T-helper 2 cell treated with Interferon-gamma antibody and Interleukin-4, amounts not matched to agents 100 ng/mL and 5 ng/mL, for 36 hours (primary cell): ENCODE data around the gene VSIG10L2. TPM values are rescaled to one million over a fixed set of nuclear protein-coding genes. Genes with fewer than 3 reads are reported as not detected.
"Not testable (repeated sequence)": the region's sequence is repeated elsewhere in the genome, so short reads cannot be mapped to it uniquely, and the experiment has no call there.

Source experiments
- intact Hi-C: fragments of 100-400 bp; cut with micrococcal nuclease; formaldehyde crosslinking; loops from one replicate; pipeline ENCODE4 v1.15.1; 2023
- total RNA-seq: library from RNA; stranded (reverse); gene quantifications from 2 replicates; pipeline ENCODE4 v1.2.3, GENCODE V29; 2022

Gene VSIG10L2
- total RNA-seq, 1 donor from 2014 or later, result not detected

GRCh38 chr11:125959511-125959910, 13.7 kb downstream of the VSIG10L2 start:
- intact Hi-C loops, result no loop called here

- intact Hi-C loops, result no loop called here
Measured at GRCh38 chr11:125959931-125960330, 14.1 kb downstream of the VSIG10L2 start.

DNA sequence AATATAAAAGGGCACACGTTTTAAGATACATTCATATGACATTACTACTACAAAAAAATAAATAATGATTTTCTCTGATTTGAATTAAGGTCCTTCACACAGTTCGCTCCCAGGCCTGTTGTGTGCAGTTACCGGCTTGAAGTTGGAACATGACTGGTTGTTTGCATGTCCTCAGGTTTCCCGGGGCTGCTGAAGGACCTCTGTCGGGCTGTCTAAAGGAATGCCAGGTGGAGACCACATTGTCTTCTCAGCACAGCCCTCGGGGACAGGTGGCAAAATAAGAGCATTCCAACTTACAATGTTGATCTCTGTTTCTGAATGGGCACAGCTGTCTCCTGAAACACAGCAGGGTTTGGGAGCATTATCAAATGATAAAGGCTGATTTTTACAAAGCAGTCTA, 14.9 kb downstream of the VSIG10L2 start:
- intact Hi-C loops, result no loop called here

DNA sequence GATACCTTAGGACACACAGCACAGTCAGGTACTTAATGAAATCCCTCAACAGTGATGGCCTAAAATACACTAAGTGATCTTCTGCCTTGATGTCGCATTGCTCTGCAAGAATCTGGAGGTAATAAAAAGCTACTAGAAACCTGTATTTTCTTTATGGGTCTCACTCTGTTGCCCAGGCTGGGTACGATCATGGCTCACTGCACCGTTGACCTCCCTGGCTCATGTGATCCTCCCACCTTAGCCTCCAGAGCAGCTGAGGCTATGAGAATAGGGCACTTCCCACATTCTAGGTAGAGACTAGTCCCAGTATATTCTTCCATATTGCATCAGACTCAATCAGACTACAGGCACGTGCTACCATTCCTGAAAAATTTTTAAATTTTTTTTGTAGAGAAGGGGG, 21.7 kb downstream of the VSIG10L2 start:
- intact Hi-C loops, result no loop called here

DNA sequence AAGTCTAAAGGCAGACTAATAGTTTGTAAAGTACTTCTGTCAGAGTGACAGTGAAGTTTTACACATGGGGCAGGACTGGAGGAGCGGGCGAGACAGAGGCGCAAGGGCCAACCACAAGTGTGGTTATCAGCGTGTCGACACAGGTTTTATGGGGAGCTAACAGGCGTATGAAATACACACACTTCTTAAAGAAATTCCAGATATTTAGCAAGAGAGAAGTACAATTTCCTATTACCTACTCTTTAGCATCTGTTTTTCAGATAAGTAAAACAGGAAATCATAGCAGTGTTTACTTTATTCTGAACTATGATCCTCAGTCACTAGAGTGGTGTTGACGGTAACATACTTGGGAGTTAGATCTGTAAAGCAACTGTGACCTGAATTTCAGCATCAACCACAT, 22.5 kb downstream of the VSIG10L2 start:
- intact Hi-C loops, result no loop called here

GRCh38 chr11:125971618-125972017, 25.8 kb downstream of the VSIG10L2 start:
- intact Hi-C loops, result no loop called here

DNA sequence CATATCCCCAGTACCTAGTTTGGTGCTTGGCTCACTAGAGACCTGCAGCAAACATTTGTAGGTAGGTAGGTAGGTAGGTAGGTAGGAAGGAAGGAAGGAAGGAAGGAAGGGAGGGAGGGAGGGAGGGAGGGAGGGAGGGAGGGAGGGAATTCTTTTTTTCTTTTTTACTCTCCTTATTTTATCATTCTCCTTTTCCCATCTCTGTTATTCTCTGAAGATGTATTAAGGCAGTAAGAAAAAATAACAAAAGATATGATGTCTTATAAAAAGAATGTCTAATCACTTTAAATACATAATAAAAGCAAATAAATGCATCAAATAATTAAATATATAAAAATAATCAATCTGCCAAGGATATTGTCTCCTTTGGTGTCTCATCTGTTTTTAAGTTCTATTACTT, 28.4 kb downstream of the VSIG10L2 start:
- intact Hi-C loops, result no loop called here

GRCh38 chr11:125975634-125976033, 29.8 kb downstream of the VSIG10L2 start:
- intact Hi-C loops, result no loop called here

- intact Hi-C loops, result no loop called here
Measured at GRCh38 chr11:125976156-125976555, 30.3 kb downstream of the VSIG10L2 start.

- intact Hi-C loops, result no loop called here
Measured at GRCh38 chr11:125977333-125977732, 31.5 kb downstream of the VSIG10L2 start.

DNA sequence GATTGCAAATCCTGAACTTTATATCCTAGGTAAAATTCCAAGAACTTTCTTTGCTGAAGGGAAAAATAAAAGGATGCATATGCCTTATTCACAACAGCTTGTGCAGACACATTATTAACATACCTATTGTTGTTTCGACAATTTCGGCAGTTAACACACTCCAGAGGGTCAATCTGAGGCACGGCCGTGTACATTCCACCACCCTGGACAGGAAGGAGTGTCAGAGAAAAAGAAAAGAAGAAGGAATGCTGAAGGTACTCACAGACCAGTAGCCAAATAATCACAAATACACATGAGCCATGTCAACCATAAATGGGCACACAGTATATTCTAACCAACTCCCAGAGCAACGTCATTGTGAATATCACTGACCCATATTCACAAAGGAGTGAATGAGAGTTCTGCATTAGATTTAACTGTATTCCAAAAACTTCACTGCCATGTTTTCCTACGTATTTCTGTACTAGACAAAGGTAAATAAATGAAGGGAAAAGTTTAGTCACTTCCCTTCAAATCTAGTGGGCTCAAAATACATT, 32.4 kb downstream of the VSIG10L2 start:
- intact Hi-C loops, result no loop called here

DNA sequence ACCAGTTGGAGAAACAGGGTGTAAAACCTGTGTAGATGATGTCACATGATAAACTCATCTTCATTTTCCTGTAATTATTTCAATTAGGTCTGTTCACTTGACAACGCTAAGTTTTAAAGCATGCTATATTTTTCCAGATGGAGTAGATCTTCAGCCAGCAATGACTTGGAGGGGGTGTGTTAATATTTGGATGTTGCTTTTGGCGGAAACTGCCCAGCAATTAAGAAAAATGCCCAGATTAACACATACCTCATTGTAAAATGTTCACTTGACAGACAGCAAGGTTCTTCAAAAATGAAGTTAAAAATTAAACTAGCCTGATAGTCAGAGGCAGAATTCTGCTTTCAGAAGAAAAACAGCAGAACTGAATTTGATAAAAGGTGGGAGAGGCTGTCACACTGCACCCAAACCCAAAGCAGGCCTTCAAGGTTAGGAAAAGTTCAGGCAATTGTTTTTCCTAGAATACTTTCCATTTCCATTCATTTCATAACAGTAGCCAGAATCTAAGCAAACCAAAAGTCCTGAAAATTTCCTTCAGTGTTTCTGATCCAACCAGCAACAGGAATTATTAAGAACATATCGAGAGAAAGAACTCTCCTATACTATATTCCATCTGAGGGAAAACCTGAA, 33.0 kb downstream of the VSIG10L2 start:
- intact Hi-C loops, result no loop called here

GRCh38 chr11:125979511-125979910, 33.7 kb downstream of the VSIG10L2 start:
- intact Hi-C loops, result no loop called here

GRCh38 chr11:125980436-125980835, 34.6 kb downstream of the VSIG10L2 start:
- intact Hi-C loops, result no loop called here

GRCh38 chr11:125982348-125982730, 36.5 kb downstream of the VSIG10L2 start:
- intact Hi-C loops, result no loop called here

GRCh38 chr11:125985956-125986355, 40.1 kb downstream of the VSIG10L2 start:
- intact Hi-C loops, result not testable (repeated sequence)

DNA sequence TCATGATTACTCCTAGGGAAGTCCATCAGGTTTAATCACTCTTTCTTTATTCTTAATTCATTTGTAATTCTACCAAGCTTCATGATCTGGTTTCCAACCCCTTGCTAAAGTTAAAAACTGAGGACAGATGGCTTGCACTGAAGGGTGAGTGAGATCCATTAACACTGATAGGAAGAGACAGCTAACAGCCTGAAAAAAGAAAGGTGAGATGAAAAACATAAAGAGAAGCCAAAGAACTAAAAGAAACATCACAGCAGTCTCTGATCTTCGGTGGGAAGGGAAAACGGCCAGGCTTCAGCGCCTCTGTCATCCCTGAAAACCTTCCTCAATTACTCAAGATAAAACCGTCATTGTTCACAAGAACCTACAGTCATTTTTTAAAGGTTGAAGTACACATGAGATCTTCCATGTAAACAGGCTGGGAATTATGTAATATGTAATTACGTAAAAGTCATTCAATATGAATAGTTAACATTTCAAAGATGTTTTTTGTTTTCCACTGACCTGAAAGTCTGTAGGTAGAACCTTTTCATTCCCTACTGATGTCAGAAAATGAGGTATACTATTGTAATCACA, 41.3 kb downstream of the VSIG10L2 start:
- intact Hi-C loops, result no loop called here

DNA sequence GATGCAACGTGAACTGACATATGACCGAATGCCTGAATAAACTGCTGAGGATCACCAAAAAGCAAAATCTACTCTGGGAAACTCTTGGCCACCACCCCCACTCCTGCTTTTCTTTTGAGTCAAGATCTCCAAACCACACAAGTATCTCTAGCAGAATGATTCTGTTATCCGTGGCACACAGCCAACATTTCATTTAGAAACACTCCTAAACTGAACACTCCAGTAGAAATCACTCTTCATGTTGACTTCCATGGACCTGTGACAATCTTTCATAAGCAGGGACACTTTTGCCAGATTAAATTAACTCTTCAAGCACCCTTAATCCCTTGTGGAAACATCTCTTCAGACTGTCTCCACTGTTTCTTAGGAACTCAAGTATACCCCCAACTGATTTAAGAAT, 44.4 kb downstream of the VSIG10L2 start:
- intact Hi-C loops, result no loop called here

- intact Hi-C loops, result no loop called here
Measured at GRCh38 chr11:125992893-125993292, 47.0 kb downstream of the VSIG10L2 start.

GRCh38 chr11:125994509-125994908, 48.7 kb downstream of the VSIG10L2 start:
- intact Hi-C loops, result no loop called here

DNA sequence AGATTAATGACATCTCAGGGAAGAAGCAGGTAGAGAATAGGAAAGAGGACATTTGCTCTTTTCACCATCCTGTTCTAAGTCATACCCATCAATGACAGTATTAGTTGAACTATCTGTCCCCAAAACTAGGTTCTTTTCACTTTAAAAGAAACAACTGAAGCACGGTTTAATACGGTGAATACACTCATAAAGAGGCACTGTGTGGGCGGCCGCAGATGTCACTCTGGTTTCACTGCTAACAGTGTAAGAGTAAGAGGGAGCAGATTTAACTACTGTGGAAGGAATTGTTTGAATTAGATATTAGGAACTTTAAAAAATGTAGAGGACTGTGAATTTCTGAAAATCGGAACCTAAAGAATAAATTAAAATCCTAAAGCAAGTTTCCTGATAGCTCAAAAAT, 49.5 kb downstream of the VSIG10L2 start:
- intact Hi-C loops, result no loop called here

- intact Hi-C loops, result no loop called here
Measured at GRCh38 chr11:125998267-125998666, 52.4 kb downstream of the VSIG10L2 start.

- intact Hi-C loops, result no loop called here
Measured at GRCh38 chr11:125999234-125999880, 53.5 kb downstream of the VSIG10L2 start.
